NCI-H69 (cell line): ENCODE data around the gene RRP1B.
"Not testable (repeated sequence)": the region's sequence is repeated elsewhere in the genome, so short reads cannot be mapped to it uniquely, and the experiment has no call there.

Experiments
- DNase-seq: peaks from one replicate; lab custom pipeline; 2025; lab: John Stamatoyannopoulos, UW

Gene RRP1B

DNA sequence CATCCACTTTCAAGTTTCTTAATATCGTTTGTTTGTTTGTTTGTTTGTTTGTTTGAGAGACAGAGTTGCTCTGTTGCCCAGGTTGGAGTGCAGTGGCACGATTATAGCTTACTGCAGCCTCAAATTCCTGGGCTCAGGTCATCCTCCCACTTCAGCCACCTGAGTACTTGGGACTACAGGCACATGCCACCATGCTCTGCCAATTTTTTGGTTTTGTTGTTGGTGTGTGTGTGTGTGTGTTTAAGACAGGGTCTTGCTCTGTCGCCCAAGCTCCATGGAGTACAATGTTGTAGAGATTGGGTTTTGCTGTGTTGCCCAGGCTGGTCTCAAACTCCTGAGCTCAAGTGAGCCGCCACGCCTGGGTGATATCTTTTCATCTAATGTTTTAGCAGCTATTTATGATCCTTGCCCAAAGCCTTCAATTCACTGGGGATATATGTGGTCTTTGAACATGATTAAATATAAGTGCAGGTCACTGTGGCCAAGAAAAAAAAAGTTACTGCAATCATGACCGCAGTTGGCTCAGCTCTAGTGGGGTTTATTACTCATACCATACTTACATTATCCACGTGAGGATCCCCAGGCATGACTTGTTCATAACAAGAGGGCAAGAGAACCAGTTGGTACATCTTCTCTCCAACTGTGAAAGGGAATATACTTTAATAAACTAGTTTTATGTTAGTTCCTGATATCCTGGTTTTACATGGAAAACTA, 8.0 kb downstream of the RRP1B start:
- no peak for DNase-seq

DNA sequence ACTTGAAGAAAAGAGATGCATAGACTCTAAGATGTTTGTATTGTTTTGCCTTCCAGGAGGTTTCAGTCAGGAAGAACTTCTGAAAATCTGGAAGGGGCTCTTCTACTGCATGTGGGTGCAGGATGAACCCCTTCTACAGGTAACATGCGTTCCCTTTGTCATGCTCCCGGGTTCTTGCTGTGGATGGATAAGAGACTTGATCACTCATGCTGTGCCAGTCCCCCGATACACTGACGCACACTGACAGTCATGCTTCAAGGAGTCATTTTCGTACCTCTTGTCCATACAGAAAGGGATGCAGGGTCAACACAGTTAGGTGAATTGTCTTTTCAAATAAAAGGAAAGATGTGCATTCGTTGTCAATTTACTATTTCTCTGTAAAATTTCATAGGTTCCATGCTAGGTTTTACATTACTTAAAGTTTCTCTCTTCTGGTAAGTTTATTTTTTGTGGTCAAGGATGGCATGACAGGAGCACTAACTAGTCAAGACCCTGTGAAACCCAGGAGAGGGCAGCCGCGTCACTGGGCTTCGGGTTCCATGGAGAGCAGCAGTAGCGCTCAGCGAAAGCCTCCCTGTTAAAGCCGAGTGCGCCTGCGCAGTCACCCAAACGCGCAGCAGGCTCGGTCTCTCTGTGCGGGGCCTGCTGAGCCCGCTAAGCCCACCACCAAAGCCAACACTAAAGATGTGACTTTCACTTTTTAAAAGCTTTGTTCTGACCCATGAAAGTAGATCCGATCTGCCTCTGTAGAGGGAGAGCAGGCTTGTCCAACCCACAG, 10.7 kb downstream of the RRP1B start:
- no peak for DNase-seq

DNA sequence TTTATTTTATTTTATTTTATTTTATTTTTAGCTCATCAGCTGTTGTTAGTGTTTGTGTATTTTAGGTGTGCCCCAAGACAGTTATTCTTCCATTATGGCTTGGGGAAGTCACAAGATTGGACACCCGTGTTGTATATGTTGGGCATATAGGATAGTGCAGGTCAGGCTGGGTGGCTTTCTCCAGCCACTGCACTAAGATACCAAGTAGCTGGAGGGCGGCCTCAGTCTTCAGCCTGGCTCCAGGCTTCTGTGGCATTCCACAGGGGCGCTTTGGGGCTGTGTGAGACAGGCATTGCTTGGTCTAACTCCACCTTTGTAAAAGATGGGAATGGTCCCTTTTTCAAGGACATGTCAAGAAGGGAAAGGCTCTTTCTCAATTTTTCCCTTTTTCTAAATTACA, 16.5 kb downstream of the RRP1B start:
- no peak for DNase-seq

DNA sequence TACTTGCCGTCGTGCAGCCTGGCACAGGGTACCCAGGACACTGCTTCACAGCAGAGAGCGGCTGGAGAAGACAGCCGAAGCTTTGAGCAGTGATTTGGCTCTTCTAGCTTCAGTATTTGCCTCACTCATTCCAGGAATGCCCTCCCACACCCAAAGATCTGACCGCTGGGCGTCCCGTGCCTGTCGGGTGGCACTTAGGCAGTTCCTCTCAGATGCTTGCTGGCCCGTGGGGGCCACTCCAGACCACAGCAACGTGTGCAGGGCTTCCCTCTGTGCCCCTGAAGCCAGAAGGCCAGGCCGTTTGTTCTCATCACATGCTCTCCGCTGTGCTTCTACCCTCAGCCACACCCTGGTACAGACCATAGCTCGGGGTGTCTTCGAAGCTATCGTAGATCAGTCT, 17.0 kb downstream of the RRP1B start:
- DNase-seq, result no peak

DNA sequence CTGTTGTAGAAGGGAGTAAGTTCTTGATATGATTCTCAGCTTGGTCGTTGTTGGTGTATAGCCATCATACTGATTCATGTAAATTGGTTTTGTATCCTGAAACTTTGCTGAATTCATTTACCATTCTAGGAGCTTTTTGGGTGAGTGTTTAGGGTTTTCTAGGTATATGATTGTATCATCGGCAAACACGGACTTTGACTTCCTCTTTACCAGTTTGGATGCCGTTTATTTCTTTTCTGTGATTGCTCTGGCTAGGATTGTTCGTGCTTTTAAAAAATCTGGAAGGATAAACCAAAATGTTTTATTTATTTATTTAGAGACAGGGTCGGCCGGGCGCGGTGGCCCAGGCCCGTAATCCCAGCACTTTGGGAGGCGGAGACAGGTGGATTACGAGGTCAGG, 20.6 kb downstream of the RRP1B start:
- no peak for DNase-seq

DNA sequence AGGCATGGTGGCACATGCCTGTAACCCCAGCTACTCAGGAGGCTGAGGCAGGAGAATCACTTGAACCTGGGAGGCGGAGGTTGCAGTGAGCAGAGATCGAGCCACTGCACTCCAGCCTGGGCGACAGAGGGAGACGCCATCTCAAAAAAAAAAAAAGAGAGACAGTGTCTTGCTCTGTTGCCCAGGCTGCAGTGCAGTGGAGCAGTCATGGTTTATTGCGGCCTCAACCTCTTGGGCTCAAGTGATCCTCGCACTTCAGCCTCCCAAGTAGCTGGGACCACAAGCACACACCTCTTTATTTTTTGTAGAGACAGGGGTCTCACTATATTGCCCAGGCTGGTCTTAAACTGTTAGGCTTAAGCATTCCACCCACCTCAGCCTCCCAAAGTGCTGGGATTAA, 21.1 kb downstream of the RRP1B start:
- DNase-seq, result not testable (repeated sequence)

DNA sequence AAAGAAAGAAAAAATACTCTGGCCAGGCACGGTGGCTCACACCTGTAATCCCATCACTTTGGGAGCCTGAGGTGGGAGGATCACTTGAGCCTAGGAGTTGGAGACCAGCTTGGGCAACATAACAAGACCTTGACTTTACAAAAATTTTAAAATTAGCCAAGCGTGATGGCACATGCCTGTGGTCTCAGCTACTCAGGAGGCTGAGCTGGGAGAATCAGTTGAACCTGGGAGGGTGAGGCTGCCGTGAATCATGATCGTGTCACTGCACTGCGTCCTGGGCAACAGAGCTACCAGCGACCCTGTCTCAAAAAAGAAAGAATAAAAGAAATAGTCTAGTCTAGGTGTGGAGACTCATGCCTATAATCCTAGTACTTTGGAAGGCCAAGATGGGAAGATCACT, 22.3 kb downstream of the RRP1B start:
- no peak for DNase-seq

DNA sequence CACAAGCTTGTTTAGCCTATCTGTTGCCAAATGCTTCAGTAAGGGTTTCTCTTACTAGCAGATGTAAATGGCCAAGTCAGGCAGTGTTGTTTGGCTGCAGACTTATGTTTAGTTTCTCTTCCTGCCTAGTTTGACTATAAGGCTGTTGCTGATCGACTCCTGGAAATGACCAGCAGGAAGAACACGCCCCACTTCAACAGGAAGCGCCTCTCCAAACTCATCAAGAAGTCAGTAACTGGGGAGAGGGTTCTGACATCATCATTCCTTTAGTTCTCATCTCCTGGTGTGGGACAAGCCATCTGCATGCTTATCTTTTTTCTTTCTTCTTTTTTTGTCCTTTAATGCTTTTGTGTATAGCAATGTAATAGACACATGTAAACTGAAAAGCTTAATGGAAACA, 25.1 kb downstream of the RRP1B start:
- DNase-seq, result no peak

DNA sequence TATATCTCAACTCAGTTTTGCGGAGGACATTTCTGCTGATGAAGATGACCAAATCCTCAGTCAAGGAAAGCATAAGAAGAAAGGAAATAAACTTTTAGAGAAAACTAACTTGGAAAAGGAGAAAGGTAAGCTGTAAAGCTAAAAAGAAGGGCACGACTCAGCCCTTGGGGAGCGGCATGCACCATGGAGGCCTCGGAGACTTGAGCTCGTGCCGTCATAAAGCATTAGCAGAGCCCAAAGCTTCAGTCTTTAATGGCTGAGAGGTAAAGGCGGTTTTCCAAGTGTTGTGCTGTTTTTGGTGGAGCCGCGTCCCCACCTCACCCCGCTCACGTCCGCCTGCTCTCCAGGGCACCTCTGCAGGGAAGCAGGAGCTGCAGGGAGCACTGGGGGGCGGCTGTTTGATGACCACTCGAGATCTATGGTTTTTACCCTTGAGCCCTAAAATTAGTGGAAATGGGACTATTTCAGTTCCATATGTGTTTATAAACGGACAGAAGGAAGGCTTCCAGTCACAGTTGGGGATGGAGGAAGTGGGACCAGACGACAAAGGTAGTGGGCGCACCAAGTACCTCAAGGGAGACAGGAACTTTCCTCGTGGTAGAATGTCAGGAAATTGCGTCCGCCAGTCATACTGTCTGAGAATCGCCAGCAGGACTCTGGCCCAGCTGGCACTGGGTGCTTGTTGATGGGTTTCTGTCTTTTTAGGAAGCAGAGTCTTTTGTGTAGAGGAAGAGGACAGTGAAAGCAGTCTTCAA, 27.6 kb downstream of the RRP1B start:
- no peak for DNase-seq

DNA sequence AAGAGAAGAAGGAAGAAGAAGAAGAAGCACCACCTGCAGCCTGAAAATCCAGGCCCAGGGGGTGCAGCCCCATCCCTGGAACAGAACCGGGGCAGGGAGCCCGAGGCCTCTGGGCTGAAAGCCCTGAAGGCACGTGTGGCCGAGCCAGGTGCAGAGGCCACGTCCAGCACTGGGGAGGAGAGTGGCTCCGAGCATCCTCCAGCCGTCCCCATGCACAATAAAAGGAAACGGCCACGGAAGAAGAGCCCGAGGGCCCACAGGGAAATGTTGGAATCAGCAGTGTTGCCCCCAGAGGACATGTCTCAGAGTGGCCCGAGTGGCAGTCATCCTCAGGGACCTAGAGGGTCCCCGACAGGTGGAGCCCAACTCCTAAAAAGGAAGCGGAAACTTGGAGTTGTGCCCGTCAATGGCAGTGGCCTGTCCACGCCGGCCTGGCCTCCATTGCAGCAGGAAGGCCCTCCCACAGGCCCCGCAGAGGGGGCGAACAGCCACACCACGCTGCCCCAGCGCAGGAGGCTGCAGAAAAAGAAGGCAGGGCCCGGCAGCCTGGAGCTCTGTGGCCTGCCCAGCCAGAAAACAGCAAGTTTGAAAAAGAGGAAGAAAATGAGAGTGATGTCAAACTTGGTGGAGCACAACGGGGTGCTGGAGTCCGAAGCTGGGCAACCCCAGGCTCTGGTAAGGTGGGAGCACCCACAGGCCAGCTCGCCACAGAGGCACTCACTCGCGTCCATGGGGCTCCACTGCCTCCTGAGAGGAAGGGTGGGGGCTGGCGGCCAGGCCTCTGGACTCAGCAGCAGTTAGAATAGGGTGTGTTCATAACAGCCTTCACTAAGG, 28.4 kb downstream of the RRP1B start:
- DNase-seq, result no peak

DNA sequence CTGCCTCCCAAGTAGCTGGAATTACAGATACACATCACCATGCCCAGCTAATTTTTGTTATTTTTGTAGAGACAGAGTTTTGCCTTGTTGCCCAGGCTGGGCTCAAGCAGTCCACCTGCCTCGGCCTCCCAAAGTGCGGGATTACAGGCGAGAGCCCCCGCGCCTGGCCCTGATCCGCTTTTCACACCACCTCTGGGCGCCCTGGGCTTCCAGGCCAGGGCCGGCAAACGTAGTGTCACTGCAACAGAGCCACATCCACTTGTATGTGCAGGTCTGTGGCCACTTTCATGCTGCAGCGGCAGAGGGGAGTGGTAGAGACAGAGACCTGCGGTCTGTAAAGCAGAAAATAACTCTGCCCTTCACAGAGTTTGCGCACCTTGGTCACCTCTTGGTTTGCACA, 29.5 kb downstream of the RRP1B start:
- DNase-seq, result no peak

DNA sequence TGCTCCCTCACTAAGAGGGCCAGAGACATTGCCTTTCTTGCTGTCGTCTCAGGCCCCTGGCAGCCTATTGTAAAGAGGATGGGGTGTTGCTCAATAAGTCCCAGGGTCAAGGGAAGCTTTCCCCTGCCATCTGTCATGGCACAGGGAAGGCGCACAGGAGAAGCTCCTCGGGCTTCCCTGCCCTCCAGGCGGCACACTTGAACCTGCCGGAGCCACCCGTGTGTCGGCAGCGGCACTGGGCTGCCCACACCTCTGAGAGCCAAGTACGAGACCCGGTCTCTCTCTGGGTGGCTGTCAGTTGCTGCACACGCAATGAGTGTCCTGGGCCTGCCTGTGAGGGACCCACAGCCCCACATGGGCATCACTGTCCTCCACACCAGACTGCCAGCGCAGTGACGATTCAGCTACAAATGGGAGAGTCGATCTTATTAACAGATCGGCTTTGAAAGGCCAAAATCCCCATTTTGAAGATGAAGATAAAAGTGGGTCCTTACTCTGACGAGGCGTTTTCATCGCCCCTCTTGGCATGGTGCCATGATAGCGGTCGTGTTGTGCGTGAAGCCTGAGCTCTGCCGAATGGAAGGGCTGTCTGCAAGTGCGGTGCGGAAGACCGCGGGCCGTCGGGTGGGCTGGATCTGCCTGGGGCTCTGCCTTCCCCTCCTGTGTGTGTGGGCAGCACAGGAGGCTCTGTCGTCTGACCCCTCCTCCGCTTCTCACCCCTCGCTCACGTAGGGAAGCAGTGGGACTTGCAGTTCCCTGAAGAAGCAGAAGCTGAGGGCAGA, 30.4 kb downstream of the RRP1B start:
- DNase-seq, result no peak

DNA sequence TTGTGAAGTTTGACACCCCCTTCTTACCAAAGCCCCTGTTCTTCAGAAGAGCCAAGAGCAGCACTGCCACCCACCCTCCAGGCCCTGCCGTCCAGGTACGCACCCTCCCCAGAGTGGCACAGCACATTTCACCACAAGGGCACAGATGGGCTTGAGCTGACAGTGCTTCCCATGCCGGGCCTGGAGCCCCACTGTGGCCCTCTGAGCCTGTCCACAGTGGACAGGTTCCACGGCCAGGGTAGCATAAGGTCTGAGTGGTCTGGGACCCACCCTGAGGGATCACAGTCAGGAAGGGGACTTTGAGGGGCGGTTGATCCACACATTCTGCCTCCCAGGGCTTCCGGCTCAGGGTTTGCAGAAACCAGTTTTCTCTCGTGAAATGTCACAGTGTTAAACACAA, 31.0 kb downstream of the RRP1B start:
- no peak for DNase-seq

DNA sequence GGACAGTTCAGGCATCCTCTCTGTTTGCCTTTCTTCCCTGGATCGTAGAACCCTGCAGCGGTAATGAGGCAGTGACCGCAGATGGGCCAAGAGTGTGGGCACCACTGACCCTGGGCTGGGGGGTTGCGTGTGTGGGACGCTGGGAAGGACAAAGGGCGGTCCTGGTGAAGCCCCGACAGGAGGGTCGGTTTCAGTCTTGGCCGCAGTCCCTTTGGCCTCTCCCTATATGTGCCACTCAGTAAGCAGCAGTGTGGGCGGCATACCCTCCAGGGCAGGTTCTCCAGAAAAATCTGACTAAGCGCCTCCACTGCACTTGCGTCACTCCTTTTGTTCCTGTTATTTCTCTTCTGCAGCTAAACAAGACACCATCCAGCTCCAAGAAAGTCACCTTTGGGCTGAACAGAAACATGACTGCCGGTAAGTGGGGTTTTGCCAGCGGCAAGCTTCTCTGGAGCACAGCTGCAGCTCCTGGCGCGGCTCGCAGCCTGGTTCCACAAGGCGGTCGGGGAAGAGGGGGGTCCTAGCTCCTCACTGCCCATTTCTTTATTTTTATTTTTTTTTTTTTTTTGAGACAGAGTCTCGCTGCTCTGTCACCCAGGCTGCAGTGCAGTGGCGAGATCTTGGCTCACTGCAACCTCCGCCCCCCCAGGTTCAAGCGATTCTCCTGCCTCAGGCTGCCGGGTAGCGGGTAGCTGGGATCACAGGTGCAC, 31.9 kb downstream of the RRP1B start:
- no peak for DNase-seq

DNA sequence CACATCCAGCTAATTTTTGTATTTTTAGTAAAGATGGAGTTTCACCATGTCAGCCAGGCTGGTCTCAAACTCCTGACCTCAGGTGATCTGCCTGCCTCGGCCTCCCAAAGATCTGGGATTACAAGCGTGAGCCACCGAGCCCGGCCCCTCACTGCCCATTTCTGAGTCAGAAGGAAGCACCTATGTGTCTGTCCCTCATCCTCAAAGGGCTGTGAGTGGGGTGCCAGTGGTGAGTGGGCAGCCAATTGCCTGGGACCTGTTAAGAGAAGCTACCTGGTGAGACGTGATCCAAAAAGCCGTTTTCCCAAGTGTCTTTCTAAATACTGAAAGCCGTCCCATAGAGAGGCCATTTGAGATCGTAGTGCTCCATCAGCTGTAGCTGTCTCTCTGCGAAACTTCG, 32.4 kb downstream of the RRP1B start:
- no peak for DNase-seq

DNA sequence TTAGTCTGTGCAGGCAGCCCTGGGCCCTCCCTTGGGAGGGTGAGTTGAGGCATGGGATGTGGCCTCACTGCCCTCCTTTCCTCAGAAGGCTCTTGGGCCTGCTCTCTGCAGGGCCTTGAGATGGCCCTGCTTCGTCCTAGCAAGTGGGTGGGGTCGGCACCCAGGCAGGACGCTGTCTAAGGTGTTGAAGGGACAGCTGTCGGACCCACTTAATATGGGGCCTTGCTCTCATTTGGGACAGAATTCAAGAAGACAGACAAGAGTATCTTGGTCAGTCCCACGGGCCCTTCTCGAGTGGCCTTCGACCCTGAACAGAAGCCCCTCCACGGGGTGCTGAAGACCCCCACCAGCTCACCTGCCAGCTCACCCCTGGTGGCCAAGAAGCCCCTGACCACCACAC, 33.6 kb downstream of the RRP1B start:
- no peak for DNase-seq

DNA sequence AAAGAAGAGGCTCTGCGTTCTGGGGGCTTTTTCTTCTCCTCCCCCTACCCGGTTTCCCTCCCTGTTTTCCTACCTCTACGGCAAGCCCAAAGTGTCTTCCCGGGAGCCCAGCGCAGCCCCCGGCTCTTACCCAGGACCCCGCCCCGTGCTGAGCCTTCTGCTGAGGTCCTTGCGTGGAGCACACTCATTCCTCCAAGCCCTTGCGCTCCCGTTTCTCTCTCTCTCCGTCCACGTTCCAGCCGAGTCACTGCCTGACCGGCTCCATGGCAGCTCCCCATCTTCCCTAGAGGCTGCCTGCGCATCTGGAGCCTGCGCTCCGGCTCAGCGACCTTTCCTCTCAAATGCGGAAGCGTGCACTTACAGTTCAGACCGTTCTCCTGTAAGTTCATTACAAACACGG, 34.6 kb downstream of the RRP1B start:
- DNase-seq, result no peak

DNA sequence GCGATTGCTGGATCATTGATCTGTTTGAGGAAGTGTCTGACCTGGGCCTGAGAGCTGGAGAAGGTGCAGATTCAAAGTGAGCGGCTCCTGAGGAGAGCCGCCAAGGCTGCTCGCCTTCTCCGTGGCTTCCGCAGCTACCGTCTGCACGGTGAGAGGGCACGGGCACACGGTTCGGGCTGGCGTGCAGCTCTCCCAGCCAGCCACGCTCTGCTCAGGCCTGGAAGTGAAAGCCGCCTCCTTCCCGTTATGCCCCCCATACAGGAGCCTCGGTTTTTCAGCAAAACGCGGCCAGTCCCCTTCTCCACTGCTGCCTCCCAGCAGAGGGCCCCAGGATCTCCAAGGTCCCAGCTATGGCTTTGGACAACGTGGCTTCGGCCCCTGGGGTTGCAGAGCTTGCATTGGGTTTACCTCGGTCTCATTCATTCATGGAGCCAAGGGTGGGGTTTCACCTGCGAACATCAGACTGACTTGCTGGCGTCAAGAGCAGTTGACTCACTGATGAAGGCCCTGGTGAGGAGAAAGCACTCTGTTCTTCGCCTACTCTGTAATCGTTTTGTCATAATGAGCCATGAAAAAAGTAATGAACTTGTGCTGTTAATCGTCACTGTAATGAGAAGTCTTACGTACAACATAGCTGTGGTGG, 35.2 kb downstream of the RRP1B start:
- no peak for DNase-seq

DNA sequence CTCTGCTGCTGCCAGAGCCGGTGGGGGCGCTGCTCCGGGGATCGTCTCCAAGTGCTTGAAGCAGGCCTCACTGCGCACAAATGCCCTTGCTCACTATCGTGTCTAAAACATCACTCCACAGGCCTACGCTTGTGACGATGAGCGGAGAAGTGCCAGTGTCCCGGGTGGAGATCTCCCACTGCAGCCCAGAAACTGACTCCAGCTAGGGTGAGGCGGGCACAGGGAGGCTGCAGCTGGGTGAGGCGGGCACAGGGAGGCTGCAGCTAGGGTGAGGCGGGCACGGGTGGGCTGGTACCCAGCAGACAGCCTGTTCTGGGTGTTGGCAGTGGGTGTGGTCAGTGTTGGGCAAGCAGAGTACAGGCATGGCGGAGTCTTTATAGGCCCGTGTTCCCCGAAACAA, 36.9 kb downstream of the RRP1B start:
- no peak for DNase-seq
